Activated CD4-positive, alpha-beta memory T cell treated with anti-CD3 and anti-CD28 coated beads, Interleukin-2, amount 10 ng/mL, durations not matched to agents 7 days and 5 days (primary cell): ENCODE measurements around the gene PIF1. TPM values are rescaled to one million over a fixed set of nuclear protein-coding genes. Genes with fewer than 3 reads are reported as not detected.

ENCODE experiments used
- CTCF ChIA-PET: fragments of 350-600 bp; sonication (Branson Sonifier 250); formaldehyde crosslinking; loops from one replicate; lab custom pipeline; 2021; ENCODE audit warnings: antibody characterized with exemption, inconsistent platforms; lab: Charles Lee
- POLR2A ChIA-PET: fragments of 350-600 bp; sonication (Branson Sonifier 250); formaldehyde crosslinking; loops from one replicate; lab custom pipeline; 2021; ENCODE audit warnings: antibody characterized with exemption; lab: Charles Lee
- DNase-seq: peaks from one replicate; pipeline ENCODE4 v3.0.0-alpha.2; 2020
- H3K27ac Mint-ChIP-seq: one replicate; pipeline ENCODE4 v1.8.0; 2021; ENCODE audit warnings: mild to moderate bottlenecking, mixed read lengths
- H3K27me3 Mint-ChIP-seq: one replicate; pipeline ENCODE4 v1.8.0; 2021; ENCODE audit warnings: mixed read lengths
- H3K36me3 Mint-ChIP-seq: one replicate; pipeline ENCODE4 v1.8.0; 2021; ENCODE audit warnings: low read depth, mixed read lengths
- H3K4me1 Mint-ChIP-seq: one replicate; pipeline ENCODE4 v1.8.0; 2021; ENCODE audit warnings: mixed read lengths
- H3K4me3 Mint-ChIP-seq: one replicate; pipeline ENCODE4 v1.8.0; 2021; ENCODE audit warnings: mild to moderate bottlenecking, mixed read lengths
- H3K9me3 Mint-ChIP-seq: one replicate; pipeline ENCODE4 v1.8.0; 2021; ENCODE audit warnings: mixed read lengths
- total RNA-seq, 2 experiments: library from RNA; stranded (reverse); gene quantifications; one replicate each; pipeline ENCODE4 v1.2.3, GENCODE V29; 2021

PIF1 gene
- total RNA-seq, 2 experiments from 2014 or later, result 46.1 to 49.1 TPM

GRCh38 chr15:64857421-64857820, 32.0 kb upstream of the PIF1 start:
- ChIA-PET POLR2A (interaction anchor here (2.9 kb wide), 1 partner anchor 36 kb away, joined by 15 read pairs; no protein-coding TSS in a partner anchor), CTCF (no interaction called here)
- H3K4me3 Mint-ChIP-seq, result no peak overlapping the region
- no peaks in the 10 kb centered on the region for H3K27me3 Mint-ChIP-seq
- DNase-seq, result no peak
- no peak overlapping the region for H3K27ac Mint-ChIP-seq
- peaks cover 39% of the 10 kb centered on the region for H3K4me1 Mint-ChIP-seq
- H3K9me3 Mint-ChIP-seq, result no peaks in the 10 kb centered on the region
- H3K36me3 Mint-ChIP-seq, result peaks cover 69% of the 10 kb centered on the region

GRCh38 chr15:64856429-64857145, 31.1 kb upstream of the PIF1 start:
- no peak for DNase-seq
- peaks cover 68% of the 10 kb centered on the region for H3K36me3 Mint-ChIP-seq
- ChIA-PET CTCF (interaction anchor here (1.2 kb wide), 1 partner anchor 26 kb away, joined by 3 read pairs; no protein-coding TSS in a partner anchor), POLR2A (interaction anchor here (1.3 to 2.9 kb wide), 2 partner anchors 37 kb away, joined by 6 to 15 read pairs; no protein-coding TSS in a partner anchor)
- no peaks in the 10 kb centered on the region for H3K9me3 Mint-ChIP-seq
- H3K27ac Mint-ChIP-seq, result peak overlapping the region; percentile 59
- H3K27me3 Mint-ChIP-seq, result no peaks in the 10 kb centered on the region
- H3K4me3 Mint-ChIP-seq, result no peak overlapping the region
- H3K4me1 Mint-ChIP-seq, result peaks cover 41% of the 10 kb centered on the region

GRCh38 chr15:64855205-64855975, 29.9 kb upstream of the PIF1 start:
- POLR2A ChIA-PET, result interaction anchor here (1.0 to 1.3 kb wide), 2 partner anchors 12 to 38 kb away, joined by 6 read pairs; no protein-coding TSS in a partner anchor
- no peak overlapping the region for H3K27ac Mint-ChIP-seq
- H3K9me3 Mint-ChIP-seq, result no peaks in the 10 kb centered on the region
- peaks cover 43% of the 10 kb centered on the region for H3K4me1 Mint-ChIP-seq
- H3K27me3 Mint-ChIP-seq, result no peaks in the 10 kb centered on the region
- CTCF ChIA-PET, result interaction anchor here (1.2 kb wide), 1 partner anchor 20 kb away, joined by 3 read pairs; no protein-coding TSS in a partner anchor
- no peak overlapping the region for H3K4me3 Mint-ChIP-seq
- peaks cover 65% of the 10 kb centered on the region for H3K36me3 Mint-ChIP-seq
- no peak for DNase-seq

GRCh38 chr15:64854526-64854925, 29.1 kb upstream of the PIF1 start:
- POLR2A ChIA-PET, result interaction anchor here (1.0 to 1.4 kb wide), 2 partner anchors 11 to 39 kb away, joined by 4 to 6 read pairs; no protein-coding TSS in a partner anchor
- H3K27ac Mint-ChIP-seq, result no peak overlapping the region
- no peaks in the 10 kb centered on the region for H3K9me3 Mint-ChIP-seq
- H3K4me3 Mint-ChIP-seq, result no peak overlapping the region
- peaks cover 68% of the 10 kb centered on the region for H3K36me3 Mint-ChIP-seq
- peaks cover 43% of the 10 kb centered on the region for H3K4me1 Mint-ChIP-seq
- H3K27me3 Mint-ChIP-seq, result no peaks in the 10 kb centered on the region
- CTCF ChIA-PET, result interaction anchor here (1.2 kb wide), 1 partner anchor 19 kb away, joined by 3 read pairs; no protein-coding TSS in a partner anchor
- DNase-seq, result no peak

GRCh38 chr15:64854041-64854440, 28.6 kb upstream of the PIF1 start:
- H3K4me1 Mint-ChIP-seq, result peaks cover 43% of the 10 kb centered on the region

GRCh38 chr15:64851503-64851840, 26.0 kb upstream of the PIF1 start:
- no peak overlapping the region for H3K4me3 Mint-ChIP-seq
- DNase-seq, result no peak
- no peak overlapping the region for H3K27ac Mint-ChIP-seq
- H3K36me3 Mint-ChIP-seq, result peaks cover 63% of the 10 kb centered on the region
- ChIA-PET POLR2A (interaction anchor here (1.1 to 2.9 kb wide), 2 partner anchors 9 to 43 kb away, joined by 4 to 16 read pairs; no protein-coding TSS in a partner anchor), CTCF (interaction anchor here (0.9 to 1.6 kb wide), 2 partner anchors 11 to 42 kb away, joined by 3 to 7 read pairs; no protein-coding TSS in a partner anchor)
- H3K27me3 Mint-ChIP-seq, result no peaks in the 10 kb centered on the region
- H3K4me1 Mint-ChIP-seq, result peaks cover 42% of the 10 kb centered on the region
- no peaks in the 10 kb centered on the region for H3K9me3 Mint-ChIP-seq

More at GRCh38 chr15:64854041-64854440, 28.6 kb upstream of the PIF1 start:
- no peak for DNase-seq
- Mint-ChIP-seq H3K36me3 (peaks cover 65% of the 10 kb centered on the region), H3K27ac (no peak overlapping the region), H3K4me3 (no peak overlapping the region), H3K9me3 (no peaks in the 10 kb centered on the region), H3K27me3 (no peaks in the 10 kb centered on the region)
- ChIA-PET CTCF (no interaction called here), POLR2A (interaction anchor here (1.4 kb wide), 1 partner anchor 40 kb away, joined by 4 read pairs; no protein-coding TSS in a partner anchor)

GRCh38 chr15:64850778-64851502, 25.5 kb upstream of the PIF1 start:
- peaks cover 60% of the 10 kb centered on the region for H3K36me3 Mint-ChIP-seq
- POLR2A ChIA-PET, result interaction anchor here (1.1 to 2.9 kb wide), 2 partner anchors 8 to 43 kb away, joined by 4 to 16 read pairs; no protein-coding TSS in a partner anchor
- H3K27ac Mint-ChIP-seq, result no peak overlapping the region
- DNase-seq, result no peak
- CTCF ChIA-PET, result interaction anchor here (0.7 to 1.6 kb wide), 4 partner anchors 10 to 43 kb away, joined by 3 to 7 read pairs (median 3); no protein-coding TSS in a partner anchor
- H3K4me3 Mint-ChIP-seq, result no peak overlapping the region
- H3K4me1 Mint-ChIP-seq, result peaks cover 40% of the 10 kb centered on the region
- H3K27me3 Mint-ChIP-seq, result no peaks in the 10 kb centered on the region
- no peaks in the 10 kb centered on the region for H3K9me3 Mint-ChIP-seq

- Mint-ChIP-seq H3K4me1 (peaks cover 56% of the 10 kb centered on the region), H3K27ac (peak overlapping the region; percentile 58)
- POLR2A ChIA-PET, result interaction anchor here (1.2 to 1.4 kb wide), 2 partner anchors 14 to 44 kb away, joined by 4 to 8 read pairs; no protein-coding TSS in a partner anchor
Observed at GRCh38 chr15:64847876-64848716, 22.6 kb upstream of the PIF1 start.

GRCh38 chr15:64847448-64847847, 22.0 kb upstream of the PIF1 start:
- H3K27me3 Mint-ChIP-seq, result no peaks in the 10 kb centered on the region
- H3K4me3 Mint-ChIP-seq, result no peak overlapping the region
- ChIA-PET CTCF (interaction anchor here (1.0 to 1.6 kb wide), 3 partner anchors 12 to 65 kb away, joined by 3 to 8 read pairs (median 3); partner anchors contain the start of gene ANKDD1A), POLR2A (interaction anchor here (1.2 kb wide), 2 partner anchors 45 to 47 kb away, joined by 4 to 8 read pairs; no protein-coding TSS in a partner anchor)
- no peak overlapping the region for H3K27ac Mint-ChIP-seq
- peaks cover 58% of the 10 kb centered on the region for H3K4me1 Mint-ChIP-seq
- DNase-seq, result no peak
- H3K36me3 Mint-ChIP-seq, result peaks cover 63% of the 10 kb centered on the region
- no peaks in the 10 kb centered on the region for H3K9me3 Mint-ChIP-seq

More at GRCh38 chr15:64847876-64848716, 22.6 kb upstream of the PIF1 start:
- CTCF ChIA-PET, result interaction anchor here (1.0 to 1.6 kb wide), 2 partner anchors 12 to 46 kb away, joined by 4 to 8 read pairs; no protein-coding TSS in a partner anchor
- Mint-ChIP-seq H3K36me3 (peaks cover 60% of the 10 kb centered on the region), H3K27me3 (no peaks in the 10 kb centered on the region), H3K9me3 (no peaks in the 10 kb centered on the region), H3K4me3 (no peak overlapping the region)
- no peak for DNase-seq

GRCh38 chr15:64847016-64847415, 21.6 kb upstream of the PIF1 start:
- Mint-ChIP-seq H3K27me3 (no peaks in the 10 kb centered on the region), H3K27ac (no peak overlapping the region), H3K4me3 (no peak overlapping the region), H3K36me3 (peaks cover 64% of the 10 kb centered on the region), H3K4me1 (peaks cover 59% of the 10 kb centered on the region), H3K9me3 (no peaks in the 10 kb centered on the region)
- POLR2A ChIA-PET, result interaction anchor here (1.2 kb wide), 1 partner anchor 47 kb away, joined by 4 read pairs; no protein-coding TSS in a partner anchor
- CTCF ChIA-PET, result interaction anchor here (1.0 to 1.3 kb wide), 2 partner anchors 12 to 65 kb away, joined by 3 read pairs; partner anchors contain the start of gene ANKDD1A
- DNase-seq, result no peak
